Skeletal muscle satellite cell (primary cell): ENCODE results near the gene ACHE. TPM values are rescaled to one million over a fixed set of nuclear protein-coding genes. Genes with fewer than 3 reads are reported as not detected.

Source experiments
- H3K27me3 ChIP-seq: 2 replicates; pipeline ENCODE4 v1.7.0; 2013; ENCODE audit warnings: low read length; ENCODE audit not compliant: control insufficient read depth, insufficient read depth
- H3K36me3 ChIP-seq: 2 replicates; pipeline ENCODE4 v1.7.0; 2013; ENCODE audit warnings: mild to moderate bottlenecking, control low read depth, low read length; ENCODE audit not compliant: insufficient read depth
- H3K4me1 ChIP-seq: 2 replicates; pipeline ENCODE4 v1.7.0; 2013; ENCODE audit warnings: low read length; ENCODE audit not compliant: control insufficient read depth, insufficient read depth
- H3K4me2 ChIP-seq: 2 replicates; pipeline ENCODE4 v1.7.0; 2013; ENCODE audit warnings: mild to moderate bottlenecking, low read length
- H3K4me3 ChIP-seq: 2 replicates; pipeline ENCODE4 v1.7.0; 2013; ENCODE audit warnings: low read length
- H3K9ac ChIP-seq: 2 replicates; pipeline ENCODE4 v1.7.0; 2013; ENCODE audit warnings: mild to moderate bottlenecking, low read depth, low read length, moderate library complexity
- H3K9me3 ChIP-seq: replicated peaks from 2 replicates; pipeline ENCODE4 v1.7.0; 2013; ENCODE audit warnings: mild to moderate bottlenecking, control low read depth, low read length
- small RNA-seq: library from RNA; depleted of rRNA; stranded (forward); fragments of <200 nt; gene quantifications from one replicate; pipeline ENCODE3, GENCODE V24; 2012

ACHE gene

DNA sequence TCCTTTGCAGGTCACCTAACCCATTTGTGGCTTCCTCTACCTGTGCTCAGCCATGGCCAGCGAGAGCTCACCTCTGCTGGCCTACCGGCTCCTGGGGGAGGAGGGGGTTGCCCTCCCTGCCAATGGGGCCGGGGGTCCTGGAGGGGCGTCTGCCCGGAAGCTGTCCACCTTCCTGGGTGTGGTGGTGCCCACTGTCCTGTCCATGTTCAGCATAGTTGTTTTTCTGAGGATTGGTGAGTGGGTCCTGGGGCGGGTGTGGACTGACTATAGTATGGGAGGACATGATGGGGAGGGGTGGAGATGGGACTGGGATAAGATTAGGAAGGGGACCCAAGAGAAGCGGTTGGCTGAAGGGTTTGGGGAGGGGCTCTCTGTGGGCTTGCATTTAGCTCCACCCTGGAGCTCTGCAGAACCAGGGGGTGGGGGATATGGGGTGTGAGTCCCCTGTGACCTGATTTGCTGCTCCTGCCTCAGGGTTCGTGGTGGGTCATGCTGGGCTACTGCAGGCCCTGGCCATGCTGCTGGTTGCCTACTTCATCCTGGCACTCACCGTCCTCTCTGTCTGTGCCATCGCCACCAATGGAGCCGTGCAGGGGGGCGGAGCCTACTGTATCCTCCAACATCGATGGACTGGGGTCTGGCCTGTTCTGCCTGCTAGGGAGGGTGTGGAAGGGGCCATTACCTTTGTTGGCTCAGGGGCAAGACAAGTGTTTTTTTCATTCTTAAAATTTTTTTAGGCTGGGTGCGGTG lies 41.4 kb downstream of the ACHE start:
- peaks cover 7% of the 10 kb centered on the region for H3K4me1 ChIP-seq
- no peak overlapping the region for H3K9ac ChIP-seq
- peaks cover 4% of the 10 kb centered on the region for H3K36me3 ChIP-seq
- no peak overlapping the region for H3K4me2 ChIP-seq
- H3K9me3 ChIP-seq = no peaks in the 10 kb centered on the region
- H3K4me3 ChIP-seq = no peak overlapping the region
- H3K27me3 ChIP-seq = no peaks in the 10 kb centered on the region

GRCh38 chr7:100852048-100852872 lies 43.4 kb downstream of the ACHE start, which contains the start of gene SLC12A9:
Gene SLC12A9, plus strand, starts transcription at chr7:100852713. Its CDS starts 1,485 bp downstream, at chr7:100854198.
- Histone ChIP-seq H3K4me2 (peak within 1 kb of the TSS; percentile 98), H3K9me3 (no peaks in the 10 kb centered on the region), H3K4me1 (peaks cover 7% of the 10 kb centered on the region), H3K4me3 (peak within 1 kb of the TSS; percentile 96), H3K9ac (peak within 1 kb of the TSS; percentile 88), H3K36me3 (no peaks in the 10 kb centered on the region), H3K27me3 (no peaks in the 10 kb centered on the region)

DNA sequence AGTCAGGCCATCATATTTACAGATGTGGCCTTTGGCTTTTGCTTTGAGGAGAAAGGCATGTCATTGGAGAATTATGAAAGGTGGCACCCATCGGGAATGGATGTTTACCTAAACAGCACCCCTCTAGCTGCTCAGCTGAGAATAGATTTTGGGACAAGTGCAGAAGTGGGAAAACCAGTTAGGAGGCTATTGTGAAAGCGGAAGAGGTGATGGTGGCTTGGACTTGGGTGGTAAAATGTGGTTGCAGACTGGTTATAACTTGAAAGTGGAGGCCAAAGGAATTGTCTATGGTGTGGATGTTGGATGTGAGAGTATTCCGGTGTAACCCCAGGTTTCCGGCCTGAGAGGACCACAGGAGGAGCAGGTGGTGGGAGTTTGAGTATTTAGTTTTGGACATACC lies 48.3 kb downstream of the ACHE start:
- H3K4me1 ChIP-seq = peaks cover 3% of the 10 kb centered on the region
- H3K4me2 ChIP-seq = no peak overlapping the region
- H3K9ac ChIP-seq = no peak overlapping the region
- no peaks in the 10 kb centered on the region for H3K27me3 ChIP-seq
- no peaks in the 10 kb centered on the region for H3K36me3 ChIP-seq
- no peak overlapping the region for H3K4me3 ChIP-seq
- H3K9me3 ChIP-seq = no peaks in the 10 kb centered on the region

- Histone ChIP-seq H3K4me3 (no peak overlapping the region), H3K9me3 (no peaks in the 10 kb centered on the region), H3K27me3 (no peaks in the 10 kb centered on the region), H3K4me2 (no peak overlapping the region), H3K4me1 (peaks cover 4% of the 10 kb centered on the region), H3K36me3 (no peaks in the 10 kb centered on the region), H3K9ac (no peak overlapping the region)
Observed at GRCh38 chr7:100840470-100841100, 55.1 kb downstream of the ACHE start.

Small RNA genes lying within 50 kb of the gene (small RNA-seq; reads per million reads assigned to genes)
- gene RN7SL549P (not detected), gene RPS29P15 (not detected)
